ENCODE data around the gene APBB2. TPM values are rescaled to one million over a fixed set of nuclear protein-coding genes. Genes with fewer than 3 reads are reported as not detected.

APBB2 gene
- total RNA-seq, 2 donors from 2014 or later, result 134 to 137 TPM

DNA sequence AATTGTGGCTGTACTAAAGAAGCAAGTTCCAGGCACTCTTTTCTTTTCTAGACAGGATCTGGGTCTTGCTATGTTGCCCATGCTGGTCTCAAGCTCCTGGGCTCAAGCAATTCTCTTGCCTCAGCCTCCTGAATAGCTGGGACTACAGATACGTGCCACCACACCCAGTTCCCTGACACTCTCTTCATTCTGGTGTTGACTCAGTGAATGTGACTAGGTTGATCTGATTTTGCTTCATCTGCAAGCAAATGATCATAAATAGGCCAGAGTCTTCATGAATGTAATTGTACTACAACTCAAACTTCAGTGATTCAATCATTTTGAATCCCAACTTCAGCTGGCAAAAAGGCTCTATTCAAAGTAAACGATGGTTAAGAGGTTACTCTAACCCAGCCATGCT, 78.5 kb downstream of the APBB2 start:
- no peak for ATAC-seq (ENCODE audit: insufficient number of reproducible peaks, low FRiP score, low read depth)
- Histone ChIP-seq H3K4me3 (no peak overlapping the region), H3K4me1 (ENCODE audit: control insufficient read depth in 1 of 2, low read depth in 2 of 2) (peaks cover 35 to 64% of the 10 kb centered on the region in 2 donors), H3K27me3 (replicated peaks; ENCODE audit: insufficient read depth) (no peaks in the 10 kb centered on the region), H3K9me3 (no peaks in the 10 kb centered on the region), H3K36me3 (no peaks in the 10 kb centered on the region), H3K27ac (peak overlapping the region; percentile 32 to 33)
- TF ChIP-seq, protein P1, sequence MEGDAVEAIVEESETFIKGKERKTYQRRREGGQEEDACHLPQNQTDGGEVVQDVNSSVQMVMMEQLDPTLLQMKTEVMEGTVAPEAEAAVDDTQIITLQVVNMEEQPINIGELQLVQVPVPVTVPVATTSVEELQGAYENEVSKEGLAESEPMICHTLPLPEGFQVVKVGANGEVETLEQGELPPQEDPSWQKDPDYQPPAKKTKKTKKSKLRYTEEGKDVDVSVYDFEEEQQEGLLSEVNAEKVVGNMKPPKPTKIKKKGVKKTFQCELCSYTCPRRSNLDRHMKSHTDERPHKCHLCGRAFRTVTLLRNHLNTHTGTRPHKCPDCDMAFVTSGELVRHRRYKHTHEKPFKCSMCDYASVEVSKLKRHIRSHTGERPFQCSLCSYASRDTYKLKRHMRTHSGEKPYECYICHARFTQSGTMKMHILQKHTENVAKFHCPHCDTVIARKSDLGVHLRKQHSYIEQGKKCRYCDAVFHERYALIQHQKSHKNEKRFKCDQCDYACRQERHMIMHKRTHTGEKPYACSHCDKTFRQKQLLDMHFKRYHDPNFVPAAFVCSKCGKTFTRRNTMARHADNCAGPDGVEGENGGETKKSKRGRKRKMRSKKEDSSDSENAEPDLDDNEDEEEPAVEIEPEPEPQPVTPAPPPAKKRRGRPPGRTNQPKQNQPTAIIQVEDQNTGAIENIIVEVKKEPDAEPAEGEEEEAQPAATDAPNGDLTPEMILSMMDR (IDR thresholded peaks at IDR 0.05), result no peak
- no peak for DNase-seq (ENCODE audit: low spot score)

DNA sequence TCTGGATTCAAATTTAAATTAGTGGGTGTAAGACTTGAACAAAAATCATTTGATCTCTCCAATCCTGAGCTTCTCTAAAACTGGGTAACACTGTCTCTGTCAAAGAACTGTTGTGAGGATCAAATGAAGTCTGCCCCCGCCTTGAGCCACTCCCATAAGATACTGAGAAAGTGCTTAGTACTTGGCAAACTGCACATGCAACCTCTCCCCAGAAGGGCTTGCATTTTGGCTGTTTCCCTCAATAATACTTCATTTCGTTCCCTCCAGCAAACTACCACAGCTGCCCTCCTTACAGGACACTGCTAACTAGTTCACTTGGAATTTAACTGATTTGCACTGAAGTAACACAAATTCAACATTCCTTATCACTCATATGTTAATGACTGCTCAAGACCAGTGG, 79.8 kb downstream of the APBB2 start:
- TF ChIP-seq, protein P1 (IDR thresholded peaks at IDR 0.05), result no peak
- ATAC-seq (ENCODE audit: insufficient number of reproducible peaks, low FRiP score, low read depth) (no peak), DNase-seq (ENCODE audit: low spot score) (no peak)
- Histone ChIP-seq H3K27ac (no peak overlapping the region), H3K4me3 (no peak overlapping the region), H3K9me3 (no peaks in the 10 kb centered on the region), H3K27me3 (replicated peaks; ENCODE audit: insufficient read depth) (no peaks in the 10 kb centered on the region), H3K4me1 (ENCODE audit: control insufficient read depth in 1 of 2, low read depth in 2 of 2) (peaks cover 35 to 63% of the 10 kb centered on the region in 2 donors), H3K36me3 (no peaks in the 10 kb centered on the region)

DNA sequence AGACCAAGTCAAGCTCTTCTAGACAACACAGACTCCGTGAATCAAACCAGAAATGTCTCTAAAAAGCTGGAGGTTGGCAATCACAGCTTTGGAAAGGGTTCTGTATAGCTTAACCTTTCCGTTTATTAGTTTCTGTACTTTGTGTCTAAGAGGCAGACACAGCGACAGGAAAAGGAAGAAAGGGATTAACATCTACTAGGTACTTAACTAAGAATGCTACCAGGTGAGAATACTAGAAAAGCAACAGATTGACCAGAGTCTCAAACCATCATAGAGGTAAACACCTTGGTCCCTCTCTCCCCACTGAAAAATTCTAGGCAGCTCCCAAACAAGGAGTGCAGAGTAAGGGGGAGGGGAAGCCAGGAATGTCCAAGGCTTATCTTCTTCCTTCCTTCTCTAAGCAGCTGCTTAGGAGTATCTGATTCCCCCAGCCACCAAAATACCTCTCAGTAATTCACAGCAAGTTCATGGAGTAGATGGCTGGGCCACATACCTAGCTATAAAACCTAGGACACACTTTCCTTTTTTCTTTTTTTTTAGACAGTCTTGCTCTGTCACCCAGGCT, 80.8 kb downstream of the APBB2 start:
- ATAC-seq (ENCODE audit: insufficient number of reproducible peaks, low FRiP score, low read depth) (no peak), DNase-seq (ENCODE audit: low spot score) (no peak)
- Histone ChIP-seq H3K4me3 (no peak overlapping the region), H3K9me3 (no peaks in the 10 kb centered on the region), H3K27me3 (replicated peaks; ENCODE audit: insufficient read depth) (no peaks in the 10 kb centered on the region), H3K27ac (peak overlapping the region in 1 of 2 donors; percentile 28), H3K4me1 (ENCODE audit: control insufficient read depth in 1 of 2, low read depth in 2 of 2) (peaks cover 35 to 59% of the 10 kb centered on the region in 2 donors), H3K36me3 (no peaks in the 10 kb centered on the region)
- TF ChIP-seq, protein P1 (IDR thresholded peaks at IDR 0.05), result no peak

DNA sequence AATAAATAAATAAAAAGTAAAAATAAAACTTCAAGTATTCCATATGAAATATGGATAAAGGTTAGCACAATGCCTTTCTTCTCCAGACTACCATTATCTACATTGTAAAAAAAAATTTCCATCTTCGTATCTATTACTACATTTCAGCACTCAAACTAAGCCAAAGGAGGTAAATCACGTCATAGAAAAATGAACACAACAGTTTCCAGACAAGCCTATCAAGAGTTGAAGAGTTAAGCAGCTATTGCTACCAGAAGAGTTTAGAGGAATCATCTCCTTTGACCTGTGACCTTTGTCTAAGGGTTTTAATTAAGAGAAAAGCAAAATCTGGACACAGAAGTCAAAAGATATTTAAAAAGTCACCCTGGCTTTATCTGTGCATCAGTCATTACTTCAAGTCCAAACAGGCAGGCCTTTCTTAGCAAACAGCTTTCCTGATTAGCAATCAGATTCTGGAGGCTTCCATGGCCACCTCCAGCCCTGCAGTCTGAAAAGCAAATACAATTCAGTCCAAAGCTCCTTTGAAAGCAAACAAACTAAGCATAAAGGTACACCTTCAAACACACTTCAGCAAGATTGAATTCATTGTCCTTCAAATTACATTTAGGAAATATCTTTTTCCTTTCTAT, 82.2 kb downstream of the APBB2 start:
- Histone ChIP-seq H3K36me3 (no peaks in the 10 kb centered on the region), H3K27ac (no peak overlapping the region), H3K4me3 (no peak overlapping the region), H3K27me3 (replicated peaks; ENCODE audit: insufficient read depth) (no peaks in the 10 kb centered on the region), H3K9me3 (no peaks in the 10 kb centered on the region), H3K4me1 (ENCODE audit: control insufficient read depth in 1 of 2, low read depth in 2 of 2) (peaks cover 35 to 59% of the 10 kb centered on the region in 2 donors)
- DNase-seq (ENCODE audit: low spot score) (no peak), ATAC-seq (ENCODE audit: insufficient number of reproducible peaks, low FRiP score, low read depth) (no peak)
- TF ChIP-seq, protein P1 (IDR thresholded peaks at IDR 0.05), result no peak

DNA sequence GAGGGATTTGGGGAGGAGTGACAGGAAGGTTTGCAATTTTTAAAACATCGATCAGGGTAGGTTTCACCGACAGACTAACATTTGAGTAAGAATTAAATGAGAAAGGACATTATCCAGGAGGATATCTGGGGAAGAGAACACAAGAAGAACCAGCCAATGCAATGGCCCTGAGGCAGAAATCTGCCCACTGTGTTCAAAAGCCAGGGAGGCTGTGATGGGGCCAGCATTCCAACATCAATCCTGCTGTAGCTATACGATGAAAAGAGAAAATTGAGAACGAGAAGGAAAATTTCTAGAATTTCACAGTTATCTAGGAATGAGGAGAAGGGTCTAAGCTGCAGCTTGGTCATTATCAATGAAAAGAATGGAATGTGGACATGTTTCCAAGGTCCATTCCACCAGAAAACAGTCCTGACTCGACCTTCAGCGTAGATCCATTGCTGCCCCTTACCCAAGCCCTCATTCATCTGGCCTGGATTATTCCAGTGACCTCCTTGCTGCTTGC, 84.4 kb downstream of the APBB2 start:
- Histone ChIP-seq H3K4me1 (ENCODE audit: control insufficient read depth in 1 of 2, low read depth in 2 of 2) (peaks cover 25 to 54% of the 10 kb centered on the region in 2 donors), H3K9me3 (no peaks in the 10 kb centered on the region), H3K36me3 (no peaks in the 10 kb centered on the region), H3K27me3 (replicated peaks; ENCODE audit: insufficient read depth) (no peaks in the 10 kb centered on the region), H3K27ac (no peak overlapping the region), H3K4me3 (no peak overlapping the region)
- no peak for ATAC-seq (ENCODE audit: insufficient number of reproducible peaks, low FRiP score, low read depth)
- DNase-seq (ENCODE audit: low spot score), result no peak
- TF ChIP-seq, protein P1 (IDR thresholded peaks at IDR 0.05), result no peak
